ENCODE measurements around the gene C15orf40. TPM values are rescaled to one million over a fixed set of nuclear protein-coding genes. Genes with fewer than 3 reads are reported as not detected.

C15orf40 gene
- total and polyA plus RNA-seq, 9 of the 15 experiments (the other 6 are each of a cell fraction or from before 2014, with no cell fraction given), result 15.9 to 52.0 (median 27.0) TPM

DNA sequence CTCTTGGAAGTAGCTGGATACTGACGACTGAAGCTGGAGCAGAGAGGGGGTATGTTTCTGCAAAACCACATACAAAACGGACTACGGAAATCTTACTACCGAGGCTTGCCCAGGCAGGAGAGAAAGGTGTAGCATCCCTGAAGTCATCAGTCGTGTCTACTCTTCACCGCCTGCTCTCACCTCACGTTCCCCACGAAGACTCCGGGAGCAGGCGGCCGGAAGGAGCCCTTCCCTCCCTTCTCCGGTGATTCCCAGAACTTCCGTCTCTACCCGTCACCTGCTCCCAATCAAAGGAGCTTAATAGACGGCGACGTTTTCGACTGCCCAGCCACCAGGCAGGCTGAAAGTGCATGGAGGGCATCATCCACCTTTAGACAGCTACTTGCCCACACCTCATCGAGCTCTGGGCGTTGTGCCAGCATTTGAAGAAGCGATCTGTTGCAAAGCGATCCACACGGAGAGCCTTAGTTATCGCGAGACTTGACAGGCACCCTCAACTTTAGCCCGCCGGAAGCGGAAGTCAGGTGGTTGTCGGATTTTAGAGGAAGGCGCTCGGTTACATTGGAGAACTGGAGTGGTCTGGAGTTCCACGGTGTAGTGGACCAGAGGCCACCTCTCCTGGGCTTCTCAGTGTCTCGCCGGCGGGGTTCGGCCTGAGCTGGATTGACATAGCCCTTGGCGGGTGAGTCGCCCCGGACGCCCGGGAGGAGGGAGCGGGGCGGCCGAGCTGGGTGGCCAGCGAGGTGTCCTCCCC is 25.6 kb downstream of the C15orf40 start, which contains the start of gene RAMAC (continued):
- TF ChIP-seq, protein P1, sequence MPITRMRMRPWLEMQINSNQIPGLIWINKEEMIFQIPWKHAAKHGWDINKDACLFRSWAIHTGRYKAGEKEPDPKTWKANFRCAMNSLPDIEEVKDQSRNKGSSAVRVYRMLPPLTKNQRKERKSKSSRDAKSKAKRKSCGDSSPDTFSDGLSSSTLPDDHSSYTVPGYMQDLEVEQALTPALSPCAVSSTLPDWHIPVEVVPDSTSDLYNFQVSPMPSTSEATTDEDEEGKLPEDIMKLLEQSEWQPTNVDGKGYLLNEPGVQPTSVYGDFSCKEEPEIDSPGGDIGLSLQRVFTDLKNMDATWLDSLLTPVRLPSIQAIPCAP (CRISPR knock-in tag; IDR thresholded peaks at IDR 0.05; ENCODE audit: borderline replicate concordance), result no peak
- TF ChIP-seq FOXK1 (CRISPR knock-in tag; IDR thresholded peaks at IDR 0.05; ENCODE audit: borderline replicate concordance) (0 out of 2 replicates have a peak, but pooled peaks have one; percentile 36), CREB1 (IDR thresholded peaks at IDR 0.05) (no peak), CREB1 (CRISPR knock-in tag; IDR thresholded peaks at IDR 0.05) (peak; percentile 14; the same call in 1 of the 2 replicates), RAD51 (IDR thresholded peaks at IDR 0.05; ENCODE audit: borderline replicate concordance, low read depth) (peak; percentile 69), ATF1 (CRISPR knock-in tag; IDR thresholded peaks at IDR 0.05) (no peak), ATF1 (tag; IDR thresholded peaks at IDR 0.05) (peak; percentile 44), TAL1 (IDR thresholded peaks at IDR 0.05) (no peak), BACH1 (tag; IDR thresholded peaks at IDR 0.05) (no peak), BRD9 (IDR thresholded peaks at IDR 0.05; ENCODE audit: low read depth, partially characterized antibody) (no peak), MAZ (CRISPR knock-in tag; conservative IDR thresholded peaks at IDR 0.05 in 1 of 2, IDR thresholded peaks at IDR 0.05 in 1 of 2) (0 out of 4 replicates have a peak, but pooled peaks of 1 of the 2 experiments have one; percentile 10)
- TF ChIP-seq, protein P2, sequence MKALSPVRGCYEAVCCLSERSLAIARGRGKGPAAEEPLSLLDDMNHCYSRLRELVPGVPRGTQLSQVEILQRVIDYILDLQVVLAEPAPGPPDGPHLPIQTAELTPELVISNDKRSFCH (CRISPR knock-in tag; IDR thresholded peaks at IDR 0.05), result no peak
- TF ChIP-seq, protein P2 (tag; IDR thresholded peaks at IDR 0.05), result 0 out of 2 replicates have a peak, but pooled peaks have one; percentile 49
- TF ChIP-seq, protein P3, sequence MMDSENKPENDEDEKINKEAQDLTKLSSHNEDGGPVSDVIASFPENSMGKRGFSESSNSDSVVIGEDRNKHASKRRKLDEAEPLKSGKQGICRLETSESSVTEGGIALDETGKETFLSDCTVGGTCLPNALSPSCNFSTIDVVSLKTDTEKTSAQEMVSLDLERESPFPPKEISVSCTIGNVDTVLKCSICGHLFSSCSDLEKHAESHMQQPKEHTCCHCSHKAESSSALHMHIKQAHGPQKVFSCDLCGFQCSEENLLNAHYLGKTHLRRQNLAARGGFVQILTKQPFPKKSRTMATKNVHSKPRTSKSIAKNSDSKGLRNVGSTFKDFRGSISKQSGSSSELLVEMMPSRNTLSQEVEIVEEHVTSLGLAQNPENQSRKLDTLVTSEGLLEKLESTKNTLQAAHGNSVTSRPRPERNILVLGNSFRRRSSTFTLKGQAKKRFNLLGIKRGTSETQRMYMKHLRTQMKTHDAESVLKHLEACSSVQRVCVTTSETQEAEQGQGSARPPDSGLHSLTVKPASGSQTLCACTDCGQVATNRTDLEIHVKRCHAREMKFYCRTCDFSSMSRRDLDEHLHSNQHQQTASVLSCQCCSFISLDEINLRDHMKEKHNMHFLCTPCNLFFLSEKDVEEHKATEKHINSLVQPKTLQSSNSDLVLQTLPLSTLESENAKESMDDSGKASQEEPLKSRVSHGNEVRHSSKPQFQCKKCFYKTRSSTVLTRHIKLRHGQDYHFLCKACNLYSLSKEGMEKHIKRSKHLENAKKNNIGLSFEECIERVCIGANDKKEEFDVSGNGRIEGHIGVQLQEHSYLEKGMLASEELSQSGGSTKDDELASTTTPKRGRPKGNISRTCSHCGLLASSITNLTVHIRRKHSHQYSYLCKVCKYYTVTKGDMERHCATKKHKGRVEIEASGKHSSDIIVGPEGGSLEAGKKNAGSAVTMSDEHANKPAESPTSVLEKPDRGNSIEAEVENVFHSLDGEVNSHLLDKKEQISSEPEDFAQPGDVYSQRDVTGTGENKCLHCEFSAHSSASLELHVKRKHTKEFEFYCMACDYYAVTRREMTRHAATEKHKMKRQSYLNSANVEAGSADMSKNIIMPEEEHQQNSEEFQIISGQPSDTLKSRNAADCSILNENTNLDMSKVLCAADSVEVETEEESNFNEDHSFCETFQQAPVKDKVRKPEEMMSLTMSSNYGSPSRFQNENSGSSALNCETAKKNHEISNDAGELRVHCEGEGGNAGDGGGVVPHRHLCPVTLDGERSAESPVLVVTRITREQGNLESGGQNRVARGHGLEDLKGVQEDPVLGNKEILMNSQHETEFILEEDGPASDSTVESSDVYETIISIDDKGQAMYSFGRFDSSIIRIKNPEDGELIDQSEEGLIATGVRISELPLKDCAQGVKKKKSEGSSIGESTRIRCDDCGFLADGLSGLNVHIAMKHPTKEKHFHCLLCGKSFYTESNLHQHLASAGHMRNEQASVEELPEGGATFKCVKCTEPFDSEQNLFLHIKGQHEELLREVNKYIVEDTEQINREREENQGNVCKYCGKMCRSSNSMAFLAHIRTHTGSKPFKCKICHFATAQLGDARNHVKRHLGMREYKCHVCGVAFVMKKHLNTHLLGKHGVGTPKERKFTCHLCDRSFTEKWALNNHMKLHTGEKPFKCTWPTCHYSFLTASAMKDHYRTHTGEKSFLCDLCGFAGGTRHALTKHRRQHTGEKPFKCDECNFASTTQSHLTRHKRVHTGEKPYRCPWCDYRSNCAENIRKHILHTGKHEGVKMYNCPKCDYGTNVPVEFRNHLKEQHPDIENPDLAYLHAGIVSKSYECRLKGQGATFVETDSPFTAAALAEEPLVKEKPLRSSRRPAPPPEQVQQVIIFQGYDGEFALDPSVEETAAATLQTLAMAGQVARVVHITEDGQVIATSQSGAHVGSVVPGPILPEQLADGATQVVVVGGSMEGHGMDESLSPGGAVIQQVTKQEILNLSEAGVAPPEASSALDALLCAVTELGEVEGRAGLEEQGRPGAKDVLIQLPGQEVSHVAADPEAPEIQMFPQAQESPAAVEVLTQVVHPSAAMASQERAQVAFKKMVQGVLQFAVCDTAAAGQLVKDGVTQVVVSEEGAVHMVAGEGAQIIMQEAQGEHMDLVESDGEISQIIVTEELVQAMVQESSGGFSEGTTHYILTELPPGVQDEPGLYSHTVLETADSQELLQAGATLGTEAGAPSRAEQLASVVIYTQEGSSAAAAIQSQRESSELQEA (IDR thresholded peaks at IDR 0.05; ENCODE audit: low read depth), result peak; percentile 64; the same call in 1 of the 2 replicates
- TF ChIP-seq, protein P4, sequence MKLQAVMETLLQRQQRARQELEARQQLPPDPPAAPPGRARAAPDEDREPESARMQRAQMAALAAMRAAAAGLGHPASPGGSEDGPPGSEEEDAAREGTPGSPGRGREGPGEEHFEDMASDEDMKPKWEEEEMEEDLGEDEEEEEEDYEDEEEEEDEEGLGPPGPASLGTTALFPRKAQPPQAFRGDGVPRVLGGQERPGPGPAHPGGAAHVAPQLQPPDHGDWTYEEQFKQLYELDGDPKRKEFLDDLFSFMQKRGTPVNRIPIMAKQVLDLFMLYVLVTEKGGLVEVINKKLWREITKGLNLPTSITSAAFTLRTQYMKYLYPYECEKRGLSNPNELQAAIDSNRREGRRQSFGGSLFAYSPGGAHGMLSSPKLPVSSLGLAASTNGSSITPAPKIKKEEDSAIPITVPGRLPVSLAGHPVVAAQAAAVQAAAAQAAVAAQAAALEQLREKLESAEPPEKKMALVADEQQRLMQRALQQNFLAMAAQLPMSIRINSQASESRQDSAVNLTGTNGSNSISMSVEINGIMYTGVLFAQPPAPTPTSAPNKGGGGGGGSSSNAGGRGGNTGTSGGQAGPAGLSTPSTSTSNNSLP (IDR thresholded peaks at IDR 0.05; ENCODE audit: borderline replicate concordance, low read depth, low read length), result no peak

All from K562 (cell line).